ES-I3 (cell line): ENCODE results near the gene NCBP1.

Experiments
- H3K36me3 ChIP-seq: 2 replicates; pipeline ENCODE4 v1.6.1; 2013; ENCODE audit warnings: mild to moderate bottlenecking, low read length, control low read depth, moderate library complexity; ENCODE audit not compliant: insufficient read depth
- H3K4me1 ChIP-seq: 2 replicates; pipeline ENCODE4 v1.6.1; 2013; ENCODE audit warnings: mild to moderate bottlenecking, control low read depth, low read length; ENCODE audit not compliant: insufficient read depth
- H3K9ac ChIP-seq: 2 replicates; pipeline ENCODE4 v1.6.1; 2013; ENCODE audit warnings: low read depth, mild to moderate bottlenecking, low read length, moderate library complexity
- H3K9me3 ChIP-seq: 2 replicates; pipeline ENCODE4 v1.6.1; 2013; ENCODE audit warnings: mild to moderate bottlenecking, low read length, moderate library complexity; ENCODE audit not compliant: control insufficient read depth, insufficient read depth

Gene NCBP1

GRCh38 chr9:97703437-97704344 is 70.1 kb downstream of the NCBP1 start:
- Histone ChIP-seq H3K9me3 (no peaks in the 10 kb centered on the region), H3K9ac (no peak overlapping the region), H3K36me3 (no peaks in the 10 kb centered on the region), H3K4me1 (peaks cover 10% of the 10 kb centered on the region; the same call in 1 of the 2 replicates)

GRCh38 chr9:97704345-97704677 is 70.7 kb downstream of the NCBP1 start:
- Histone ChIP-seq H3K36me3 (no peaks in the 10 kb centered on the region), H3K9me3 (no peaks in the 10 kb centered on the region), H3K4me1 (peaks cover 10% of the 10 kb centered on the region; the same call in 1 of the 2 replicates), H3K9ac (no peak overlapping the region)

GRCh38 chr9:97704851-97705250 is 71.2 kb downstream of the NCBP1 start:
- Histone ChIP-seq H3K9me3 (no peaks in the 10 kb centered on the region), H3K9ac (no peak overlapping the region), H3K36me3 (no peaks in the 10 kb centered on the region), H3K4me1 (peaks cover 10% of the 10 kb centered on the region; the same call in 1 of the 2 replicates)

GRCh38 chr9:97705354-97705950 is 71.8 kb downstream of the NCBP1 start:
- H3K9ac ChIP-seq: no peak overlapping the region
- peaks cover 10% of the 10 kb centered on the region; the same call in 1 of the 2 replicates for H3K4me1 ChIP-seq
- no peaks in the 10 kb centered on the region for H3K9me3 ChIP-seq
- H3K36me3 ChIP-seq: no peaks in the 10 kb centered on the region

GRCh38 chr9:97706246-97706645 is 72.6 kb downstream of the NCBP1 start:
- H3K4me1 ChIP-seq: peaks cover 8% of the 10 kb centered on the region; the same call in 1 of the 2 replicates
- H3K9me3 ChIP-seq: no peaks in the 10 kb centered on the region
- H3K9ac ChIP-seq: no peak overlapping the region
- H3K36me3 ChIP-seq: no peaks in the 10 kb centered on the region

- no peaks in the 10 kb centered on the region for H3K36me3 ChIP-seq
- H3K9me3 ChIP-seq: no peaks in the 10 kb centered on the region
- peaks cover 7% of the 10 kb centered on the region; the same call in 1 of the 2 replicates for H3K4me1 ChIP-seq
Observed at GRCh38 chr9:97710356-97711222, 77.0 kb downstream of the NCBP1 start.

GRCh38 chr9:97711223-97711626 is 77.6 kb downstream of the NCBP1 start:
- no peak overlapping the region for H3K9ac ChIP-seq
- no peaks in the 10 kb centered on the region for H3K36me3 ChIP-seq
- H3K9me3 ChIP-seq: no peaks in the 10 kb centered on the region

More at GRCh38 chr9:97710356-97711222, 77.0 kb downstream of the NCBP1 start:
- no peak overlapping the region for H3K9ac ChIP-seq

GRCh38 chr9:97714435-97714834 is 80.8 kb downstream of the NCBP1 start:
- Histone ChIP-seq H3K4me1 (peaks cover 7% of the 10 kb centered on the region; the same call in 1 of the 2 replicates), H3K9me3 (no peaks in the 10 kb centered on the region), H3K9ac (no peak overlapping the region), H3K36me3 (no peaks in the 10 kb centered on the region)

More at GRCh38 chr9:97711223-97711626, 77.6 kb downstream of the NCBP1 start:
- H3K4me1 ChIP-seq: peaks cover 7% of the 10 kb centered on the region; the same call in 1 of the 2 replicates

GRCh38 chr9:97717866-97718265 is 84.2 kb downstream of the NCBP1 start:
- Histone ChIP-seq H3K36me3 (no peaks in the 10 kb centered on the region), H3K9ac (no peak overlapping the region), H3K4me1 (no peaks in the 10 kb centered on the region; the same call in 1 of the 2 replicates)

GRCh38 chr9:97721396-97721795 is 87.8 kb downstream of the NCBP1 start:
- Histone ChIP-seq H3K4me1 (no peaks in the 10 kb centered on the region), H3K36me3 (no peaks in the 10 kb centered on the region), H3K9ac (no peak overlapping the region), H3K9me3 (0 out of 2 replicates have a peak, but pooled peaks cover 3% of the 10 kb centered on the region)

More at GRCh38 chr9:97717866-97718265, 84.2 kb downstream of the NCBP1 start:
- 0 out of 2 replicates have a peak, but pooled peaks cover 3% of the 10 kb centered on the region for H3K9me3 ChIP-seq

- no peaks in the 10 kb centered on the region for H3K4me1 ChIP-seq
Observed at GRCh38 chr9:97722331-97722730, 88.7 kb downstream of the NCBP1 start.

More at GRCh38 chr9:97722331-97722730, 88.7 kb downstream of the NCBP1 start:
- Histone ChIP-seq H3K9me3 (0 out of 2 replicates have a peak, but pooled peaks cover 3% of the 10 kb centered on the region), H3K36me3 (no peaks in the 10 kb centered on the region), H3K9ac (no peak overlapping the region)
